ENCODE measurements around the gene MAK.
"Not testable (repeated sequence)": the region's sequence is repeated elsewhere in the genome, so short reads cannot be mapped to it uniquely, and the experiment has no call there.

The MAK gene

DNA sequence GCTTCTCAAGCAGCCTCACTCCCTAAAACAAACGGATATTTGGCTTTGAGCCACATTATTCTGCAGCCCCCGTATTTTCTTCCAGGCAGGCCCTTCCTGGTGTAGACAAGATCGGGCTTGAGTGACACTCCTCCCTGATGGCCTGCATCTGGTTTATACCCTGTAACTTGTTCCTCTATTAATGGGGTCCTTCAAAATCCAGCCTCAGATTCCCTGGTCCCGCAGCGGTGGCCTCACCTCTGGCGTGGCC, 115.8 kb downstream of the MAK start:
- DNase-seq: no peak

DNA sequence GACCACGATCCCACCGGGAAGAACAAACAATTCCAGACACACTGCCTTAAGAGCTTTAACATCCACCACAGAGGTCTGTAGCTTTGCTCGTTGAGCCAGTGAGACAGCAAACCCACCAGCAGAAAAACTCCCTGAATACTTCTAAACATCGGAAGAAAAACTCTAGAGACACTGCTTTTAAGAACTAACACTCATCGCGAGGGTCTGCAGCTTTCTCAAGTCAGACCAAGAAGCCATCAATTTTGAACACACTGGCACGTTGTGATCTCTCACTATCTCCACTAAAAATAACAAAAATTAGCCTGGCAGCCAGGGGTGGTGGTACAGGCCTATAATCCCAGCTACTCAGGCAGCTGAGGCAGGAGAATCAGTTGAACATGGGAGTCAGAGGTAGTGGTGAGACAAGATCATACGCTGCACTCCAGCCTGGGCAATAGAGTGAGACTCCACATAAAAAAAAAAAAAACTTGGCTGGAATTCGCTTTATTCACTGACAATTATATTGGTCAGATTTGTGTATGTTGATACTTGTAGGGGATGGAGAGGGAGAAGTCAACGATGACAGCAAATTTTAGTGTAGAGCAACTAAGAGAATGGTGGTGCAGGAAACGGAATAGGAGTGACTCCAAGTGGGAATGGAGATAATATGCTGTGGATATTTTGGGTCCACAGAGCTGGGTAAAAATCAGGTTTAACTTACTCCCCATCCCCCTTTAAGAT, 116.3 kb downstream of the MAK start:
- DNase-seq: no peak

- not testable (repeated sequence) for DNase-seq
These were observed 117.1 kb downstream of the MAK start for GRCh38 chr6:10720960-10721849.

DNA sequence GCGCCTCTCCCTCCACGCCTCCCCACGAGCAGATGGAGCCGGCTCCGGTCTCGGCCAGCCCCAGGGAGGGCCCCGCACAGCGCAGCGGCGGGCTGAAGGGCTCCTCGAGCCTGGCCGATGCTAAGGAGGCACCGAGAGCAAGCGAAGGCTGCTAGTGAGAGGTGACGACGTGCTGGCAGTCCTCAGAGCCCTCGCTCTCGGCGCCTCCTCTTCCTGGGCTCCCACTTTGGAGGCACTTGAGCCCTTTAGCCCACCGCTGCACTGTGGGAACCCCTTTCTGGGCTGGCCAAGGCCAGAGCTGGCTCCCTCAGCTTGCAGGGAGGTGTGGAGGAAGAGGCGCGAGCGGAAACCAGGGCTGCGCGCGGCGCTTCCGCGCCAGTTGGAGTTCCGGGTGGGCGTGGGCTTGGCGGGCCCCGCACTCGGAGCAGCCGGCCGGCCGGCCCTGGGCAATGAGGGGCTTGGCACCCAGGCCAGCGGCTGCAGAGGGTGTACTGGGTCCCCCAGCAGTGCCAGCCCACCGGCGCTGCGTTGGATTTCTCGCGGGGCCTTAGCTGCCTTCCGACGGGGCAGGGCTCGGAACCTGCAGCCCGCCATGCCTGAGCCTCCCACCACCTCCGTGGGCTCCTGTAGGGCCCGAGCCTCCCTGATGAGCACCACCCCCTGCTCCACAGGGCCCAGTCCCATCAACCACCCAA, 117.9 kb downstream of the MAK start:
- peak; percentile 41 for DNase-seq

GRCh38 chr6:10719964-10720264, 118.4 kb downstream of the MAK start:
- DNase-seq: no peak

DNA sequence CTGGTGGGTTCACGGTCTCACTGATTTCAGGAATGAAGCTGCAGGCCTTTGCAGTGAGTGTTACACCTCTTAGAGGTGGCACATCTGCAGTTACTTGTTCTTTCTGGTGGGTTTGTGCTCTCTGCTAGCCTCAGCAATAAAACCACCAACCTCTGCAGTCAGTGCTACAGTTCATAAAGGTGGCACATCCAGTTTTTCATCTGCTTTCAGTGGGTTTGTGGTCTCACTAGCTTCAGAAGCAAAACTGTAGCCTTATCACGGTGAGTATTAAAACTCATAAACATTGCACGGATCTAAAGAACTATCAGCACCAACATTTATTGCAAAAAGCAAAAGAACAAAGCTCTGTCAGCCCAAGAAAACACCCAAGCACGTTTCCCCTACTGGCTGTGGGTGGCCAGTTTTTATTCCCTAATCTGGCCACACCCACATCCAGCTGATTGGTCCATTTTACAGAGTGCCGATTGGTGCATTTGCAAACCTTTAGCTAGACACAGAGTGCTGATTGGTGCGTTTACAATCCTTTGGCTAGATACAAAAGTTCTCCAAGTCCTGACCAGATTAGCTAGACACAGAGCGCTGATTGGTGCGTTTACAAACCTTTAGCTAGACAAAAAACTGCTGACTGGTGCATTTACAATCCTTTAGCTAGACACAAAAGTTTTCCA, 118.9 kb downstream of the MAK start:
- peak; percentile 12 for DNase-seq

DNA sequence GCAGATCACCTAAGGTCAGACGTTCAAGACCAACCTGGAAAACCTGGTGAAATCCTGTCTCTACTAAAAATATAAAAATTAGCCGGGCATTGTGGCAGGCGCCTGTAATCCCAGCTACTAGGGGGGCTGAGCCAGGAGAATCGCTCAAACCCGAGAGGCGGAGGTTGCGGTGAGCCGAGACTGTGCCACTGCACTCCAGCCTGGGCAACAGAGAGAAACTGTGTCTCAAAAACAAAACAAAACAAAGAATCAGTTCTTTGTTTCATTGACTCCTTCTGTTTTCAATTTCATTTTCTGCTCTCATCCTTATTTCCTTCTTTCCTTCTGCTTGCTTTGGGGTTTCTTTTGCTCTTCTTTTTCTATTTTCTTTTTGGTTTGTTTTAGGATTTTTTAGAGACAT, 124.4 kb downstream of the MAK start:
- DNase-seq: no peak

All from suppressor macrophage treated with lipopolysaccharide for 4 hours (primary cell).